ACHN (cell line): ENCODE measurements around the gene SH2D4B.

Experiments used
- DNase-seq: peaks from one replicate; pipeline ENCODE4 v3.0.0-alpha.2; 2015
- in situ Hi-C: cut with HindIII; loops from 2 replicates; pipeline ENCODE4 v1.10.0; 2017; ENCODE audit warnings: low sequenced_read_pairs, low pct_ligation_motif_present, low pct_unique_long_range_greater_than_20kb

Gene SH2D4B

DNA sequence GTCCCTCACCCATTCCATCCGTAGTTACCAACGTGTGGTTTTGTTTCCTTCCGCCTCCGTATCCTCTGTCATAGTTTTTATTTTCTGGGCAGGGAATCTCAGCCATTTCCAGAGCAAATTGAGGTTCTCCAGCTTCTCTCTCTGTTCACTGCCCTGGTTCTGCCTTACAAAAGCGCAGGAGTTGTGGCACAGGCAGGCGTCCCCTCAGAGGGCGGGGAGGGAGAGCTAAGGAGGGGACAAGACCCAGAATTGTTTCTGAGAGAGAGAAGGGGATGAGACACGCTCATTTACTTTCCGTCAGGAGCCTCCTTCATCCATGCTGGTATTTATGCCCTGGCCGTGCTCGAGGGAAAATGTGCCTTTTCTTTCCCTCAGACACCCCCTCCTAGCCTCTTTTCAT is 71.0 kb downstream of the SH2D4B start:
- in situ Hi-C loops, result no loop called here
- DNase-seq, result no peak

DNA sequence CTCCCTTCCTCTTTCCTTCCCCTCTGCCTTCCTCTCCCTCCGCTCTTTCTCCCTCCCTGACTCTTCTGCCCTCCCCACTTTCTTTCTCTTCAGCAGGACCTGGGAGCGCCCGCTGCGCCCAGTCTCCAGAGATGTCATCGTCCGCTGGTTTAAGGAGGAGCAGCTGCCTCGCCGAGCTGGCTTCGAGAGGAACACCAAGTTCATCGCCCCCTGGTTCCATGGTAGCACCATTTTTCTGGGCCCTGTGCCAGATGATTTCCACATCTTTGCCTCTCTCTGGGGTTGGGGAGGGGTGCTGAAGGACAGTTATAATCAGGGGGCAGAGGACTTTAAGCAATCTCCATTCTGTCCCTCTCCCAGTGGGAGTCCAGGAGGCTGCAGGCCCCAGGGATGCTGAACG is 71.6 kb downstream of the SH2D4B start:
- in situ Hi-C loops, result no loop called here
- no peak for DNase-seq

DNA sequence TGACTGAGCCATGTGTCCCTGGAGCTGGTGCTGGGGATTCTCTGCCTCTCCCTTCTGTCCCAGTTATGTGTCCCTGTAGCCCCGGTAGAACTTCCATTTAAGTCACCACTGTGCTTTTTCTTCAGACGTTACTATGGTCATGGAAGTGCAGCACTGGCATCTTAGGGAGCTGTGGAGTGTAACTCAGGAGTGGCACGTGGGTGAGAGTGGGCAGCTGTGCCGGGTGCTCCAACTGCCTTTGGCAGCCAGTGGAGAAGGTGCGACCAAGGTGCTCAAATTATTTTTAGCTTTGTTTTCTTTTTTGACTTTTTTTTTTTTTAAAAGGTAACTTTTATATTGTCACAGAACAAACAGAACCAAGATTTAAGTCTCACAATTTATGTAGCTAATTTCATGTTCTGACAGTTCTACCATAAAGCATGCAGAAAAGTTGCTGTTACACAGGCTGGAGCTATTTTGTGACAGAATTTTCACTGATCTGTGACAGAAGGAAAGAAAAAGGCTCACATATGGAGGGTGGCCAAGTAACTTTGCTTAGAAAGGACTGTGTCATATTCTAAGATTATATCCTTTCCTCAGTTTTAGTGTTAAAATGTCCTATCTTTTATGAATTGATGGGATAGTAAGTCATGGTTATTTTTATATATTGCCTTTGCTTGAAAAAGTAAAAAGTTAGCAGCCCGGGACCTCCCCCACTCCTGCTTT is 73.9 kb downstream of the SH2D4B start:
- in situ Hi-C loops, result no loop called here
- no peak for DNase-seq

DNA sequence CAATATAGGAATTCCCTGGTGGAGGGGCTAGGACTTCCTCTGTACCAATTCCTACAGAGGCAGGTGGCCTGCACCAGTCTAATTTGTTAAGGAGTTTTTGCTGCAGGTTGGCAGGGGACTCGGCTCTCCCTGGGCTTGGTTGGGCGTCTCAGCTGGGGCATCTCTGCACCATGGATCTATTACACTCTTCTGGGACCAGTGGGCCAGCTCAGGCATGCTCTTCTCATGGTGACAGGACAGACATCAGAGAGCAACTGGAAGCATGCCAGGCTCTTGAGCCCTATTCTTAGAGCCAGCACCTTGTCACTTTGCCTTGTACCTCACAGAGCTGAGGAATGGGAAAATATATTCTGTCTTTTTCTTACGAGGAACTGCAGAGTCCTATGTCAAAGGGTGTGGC is 74.6 kb downstream of the SH2D4B start:
- DNase-seq, result no peak
- in situ Hi-C loops, result no loop called here

DNA sequence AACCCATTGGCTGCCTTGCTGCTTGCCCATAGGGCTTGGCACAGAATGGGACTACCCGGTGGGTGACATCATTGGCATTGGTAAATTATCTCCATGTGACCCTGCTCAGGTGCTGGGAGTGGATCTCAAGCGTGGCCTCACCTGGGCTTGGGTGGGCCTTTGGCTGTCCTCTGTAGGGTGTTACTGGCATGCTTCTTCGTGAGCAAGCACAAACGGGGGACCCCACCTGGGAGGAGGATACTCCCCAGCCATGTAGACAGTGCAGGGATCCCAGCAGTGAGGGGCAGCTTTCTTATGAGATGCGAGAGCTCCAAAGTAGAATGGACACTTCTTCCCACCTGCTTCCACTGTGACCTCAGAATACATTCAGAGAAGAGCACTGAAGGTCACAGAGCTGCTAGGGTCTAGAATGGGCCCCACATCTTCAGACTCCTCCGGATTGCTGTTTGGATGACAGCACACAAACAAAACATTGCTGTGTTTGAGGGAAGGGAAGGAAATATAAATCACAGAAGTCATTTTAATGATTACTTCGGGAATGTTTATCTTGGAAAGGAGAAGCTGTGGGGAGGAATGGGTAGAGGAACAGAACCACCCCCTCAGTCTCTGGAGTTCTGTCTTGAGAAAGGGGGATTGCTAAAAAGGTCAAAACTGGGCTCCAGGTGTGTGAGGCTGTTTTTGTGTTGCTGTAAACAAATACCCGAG is 75.9 kb downstream of the SH2D4B start:
- in situ Hi-C loops, result no loop called here
- DNase-seq, result no peak

DNA sequence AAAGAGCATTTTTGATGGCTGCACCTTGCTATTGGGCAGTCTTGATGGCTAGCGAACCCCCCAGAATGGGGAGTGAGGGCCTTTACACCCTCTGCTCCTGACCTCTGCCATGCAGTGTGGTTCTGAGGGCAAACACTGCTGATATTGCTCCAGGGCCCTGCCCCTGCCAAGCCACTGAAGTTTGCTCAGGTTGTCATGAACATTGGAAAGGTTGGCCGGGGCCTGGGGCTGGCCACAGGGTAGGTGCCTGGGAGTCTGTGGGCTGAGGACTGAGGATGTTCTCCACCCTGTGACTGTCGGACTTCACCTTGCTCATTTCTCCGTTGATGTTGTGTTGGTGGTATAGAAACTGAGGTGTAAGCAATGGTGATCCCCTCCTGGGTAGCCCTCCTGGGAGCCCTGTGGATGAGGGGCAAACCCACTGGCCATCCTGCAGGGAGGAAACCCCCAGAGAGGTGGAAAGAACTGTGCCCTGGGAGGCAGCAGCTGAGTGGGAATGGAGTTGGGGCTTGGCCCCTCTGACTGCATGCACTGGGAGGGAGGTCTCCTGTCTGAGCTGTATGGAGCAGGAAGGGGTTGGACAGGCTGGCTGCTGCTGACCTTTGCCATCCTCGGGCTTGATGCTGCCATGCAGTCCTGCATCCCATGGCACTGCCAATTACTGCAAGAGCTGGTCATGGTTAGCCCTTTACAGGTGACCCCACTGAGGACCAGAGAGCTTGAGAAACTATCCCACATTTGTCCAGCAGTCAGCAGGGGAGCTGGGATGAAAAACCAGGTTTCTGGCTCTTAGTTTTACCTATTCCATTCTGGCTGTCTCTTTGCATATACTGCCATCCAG is 77.1 kb downstream of the SH2D4B start:
- DNase-seq, result no peak

DNA sequence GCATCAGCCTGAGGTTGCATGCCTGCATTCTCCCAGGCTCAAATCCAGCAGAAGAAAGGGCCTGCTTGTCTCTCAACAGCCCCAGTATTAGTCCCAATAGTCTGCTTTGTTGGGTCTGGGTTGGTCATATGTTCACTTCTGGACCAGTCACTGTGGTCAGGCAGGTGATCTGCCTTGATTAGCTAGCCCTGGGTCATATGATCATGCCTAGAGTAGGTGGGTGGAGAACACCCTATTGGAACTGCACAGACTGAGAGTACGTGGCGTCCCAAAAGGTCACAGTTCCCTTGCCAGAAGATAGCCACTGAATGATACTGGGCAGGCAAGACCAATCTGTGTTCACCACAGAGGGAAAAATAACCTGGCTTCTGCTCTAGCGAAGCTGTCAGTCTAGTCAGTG is 80.1 kb downstream of the SH2D4B start:
- in situ Hi-C loops, result no loop called here
- DNase-seq, result no peak

More for the DNA sequence above, 77.1 kb downstream of the SH2D4B start:
- in situ Hi-C loops, result no loop called here

DNA sequence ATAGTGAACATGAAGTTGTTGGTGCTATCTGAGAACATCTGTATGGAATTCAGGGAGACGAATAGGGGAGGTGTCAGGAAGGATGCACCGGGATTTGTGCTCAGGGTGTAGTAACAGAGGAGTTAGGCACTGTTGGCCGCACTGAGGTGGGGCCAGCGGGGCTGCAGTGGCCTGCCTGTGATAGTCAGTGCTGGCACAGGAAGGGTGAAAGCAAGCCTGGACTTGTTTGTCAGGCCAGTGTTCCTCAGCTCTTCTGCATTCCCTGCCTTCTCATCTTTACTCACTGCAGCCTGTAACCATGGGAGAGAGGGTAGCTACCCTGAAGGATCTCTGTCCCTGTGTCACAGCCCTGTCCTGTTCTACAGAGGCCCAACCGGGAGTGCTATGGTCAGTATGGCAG is 81.3 kb downstream of the SH2D4B start:
- in situ Hi-C loops, result no loop called here

DNA sequence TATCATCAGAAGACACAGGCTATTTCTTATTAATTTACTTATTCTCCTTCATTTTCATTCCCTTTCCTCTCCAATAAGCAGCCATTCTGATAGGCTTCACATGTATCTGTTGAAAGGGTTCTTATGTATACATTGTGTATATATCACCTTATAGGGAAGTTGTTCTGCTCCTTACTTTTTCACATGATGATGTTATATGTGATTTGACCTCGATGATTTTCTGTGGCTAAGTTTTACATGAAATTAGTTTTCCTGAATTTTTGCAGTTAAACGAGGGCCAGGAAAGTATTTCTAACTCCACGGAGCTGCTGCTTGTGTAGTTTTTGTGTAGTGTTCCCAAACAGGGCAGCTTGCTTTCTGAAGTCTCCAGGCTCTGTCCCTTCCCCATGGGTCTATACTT is 84.5 kb downstream of the SH2D4B start:
- in situ Hi-C loops, result no loop called here
- DNase-seq, result no peak

More for the DNA sequence above, 81.3 kb downstream of the SH2D4B start:
- DNase-seq, result no peak

DNA sequence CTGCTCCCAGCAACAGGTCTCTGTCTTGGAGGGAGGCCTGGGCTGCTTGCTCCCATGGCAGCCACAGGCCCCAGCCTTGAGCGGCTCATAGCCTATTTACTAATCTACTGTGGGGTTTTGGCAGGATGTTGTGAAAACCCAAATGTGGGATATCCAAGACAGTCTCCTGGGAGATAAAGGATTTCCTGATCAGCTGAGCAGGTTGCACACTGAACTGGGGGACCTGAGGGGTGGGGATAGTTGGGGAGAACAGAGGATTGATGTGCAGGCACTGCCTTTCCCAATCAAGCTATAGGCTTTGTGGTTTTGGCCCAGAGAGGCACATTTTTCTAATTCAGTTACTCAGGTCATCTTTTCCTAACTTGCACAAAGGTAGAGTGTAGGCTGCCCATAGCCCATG is 92.6 kb downstream of the SH2D4B start:
- in situ Hi-C loops, result no loop called here
- DNase-seq, result no peak

DNA sequence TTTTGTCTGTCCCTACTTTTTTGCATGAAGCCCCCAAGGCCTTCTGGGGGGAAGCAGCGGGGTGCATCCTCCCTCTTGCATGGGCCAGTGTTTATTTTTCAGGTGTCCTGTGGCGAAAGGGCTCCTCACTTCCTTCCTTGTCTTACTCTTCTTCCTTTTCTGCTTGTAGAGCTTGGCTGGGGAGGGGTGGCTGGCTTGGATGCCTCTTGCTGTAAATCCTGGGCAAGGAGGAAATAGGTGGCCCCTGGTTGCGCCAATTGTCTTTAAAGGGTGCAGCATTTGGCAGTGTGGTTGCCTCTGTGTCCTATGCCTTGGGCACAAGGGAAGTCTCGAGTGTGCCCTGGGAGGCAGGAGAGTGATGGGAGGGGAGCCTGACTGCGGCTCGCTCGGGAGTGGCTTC is 95.0 kb downstream of the SH2D4B start:
- in situ Hi-C loops, result no loop called here
- no peak for DNase-seq

DNA sequence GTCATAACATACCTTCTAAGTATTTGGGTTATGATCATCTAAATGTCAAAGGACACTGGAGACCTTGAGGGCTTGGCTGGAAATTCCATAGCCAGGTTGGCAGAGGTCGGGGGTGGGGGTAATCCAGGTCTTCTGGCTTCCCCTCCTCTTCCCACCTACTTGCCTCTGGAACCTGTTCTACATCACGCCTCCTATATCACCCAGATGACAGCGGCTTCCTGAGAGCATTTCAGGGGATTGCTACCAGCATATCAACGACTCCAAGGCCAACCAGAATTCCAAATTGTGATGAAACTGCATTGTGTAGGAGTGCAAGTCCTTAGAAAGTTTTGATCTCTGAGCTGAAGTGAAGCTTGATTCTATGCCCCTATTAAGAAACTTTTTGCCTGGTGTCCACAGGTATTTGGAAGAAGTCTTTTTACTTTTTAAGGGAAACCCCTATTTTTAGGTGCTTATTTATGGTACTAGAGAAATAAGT is 95.7 kb downstream of the SH2D4B start:
- DNase-seq, result no peak
- in situ Hi-C loops, result no loop called here

DNA sequence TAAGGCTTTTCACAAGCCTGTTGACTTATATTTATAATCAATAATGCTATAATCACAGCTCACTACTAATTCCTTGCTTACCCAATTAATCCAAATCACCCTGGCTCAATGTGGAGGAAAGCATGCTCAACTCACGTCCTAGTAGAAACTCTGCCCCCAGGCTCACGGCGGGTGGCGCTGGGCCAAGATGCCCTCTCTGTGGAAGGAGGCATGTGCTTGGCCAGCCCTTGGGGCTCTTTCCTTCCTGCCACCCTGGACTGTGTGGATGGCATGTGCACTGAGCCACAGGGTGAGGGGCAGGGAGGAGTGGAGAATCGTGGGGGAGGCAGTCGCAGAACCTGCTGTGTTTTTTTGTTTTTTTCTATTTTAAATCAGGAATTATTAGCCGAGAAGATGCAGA is 96.2 kb downstream of the SH2D4B start:
- in situ Hi-C loops, result no loop called here
- DNase-seq, result no peak

DNA sequence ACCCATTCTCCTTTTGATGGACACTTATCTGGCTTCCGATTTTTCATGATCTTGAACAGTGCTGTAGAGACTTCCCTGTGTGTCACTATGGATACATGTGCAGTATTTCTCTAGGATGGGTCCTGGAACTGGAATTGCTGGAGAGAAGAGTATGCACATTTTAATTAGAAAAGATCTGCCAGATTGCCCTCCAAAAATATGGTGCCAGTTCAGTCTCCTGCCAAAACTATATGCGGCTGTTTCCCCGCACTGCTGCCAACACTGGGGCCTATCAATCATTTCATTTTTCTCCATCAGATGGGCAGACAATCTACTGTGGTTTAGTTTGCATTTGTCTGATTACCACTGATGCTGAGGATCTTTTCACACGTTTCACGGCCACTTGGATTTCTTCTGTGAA is 105.0 kb downstream of the SH2D4B start:
- no peak for DNase-seq
- in situ Hi-C loops, result no loop called here

DNA sequence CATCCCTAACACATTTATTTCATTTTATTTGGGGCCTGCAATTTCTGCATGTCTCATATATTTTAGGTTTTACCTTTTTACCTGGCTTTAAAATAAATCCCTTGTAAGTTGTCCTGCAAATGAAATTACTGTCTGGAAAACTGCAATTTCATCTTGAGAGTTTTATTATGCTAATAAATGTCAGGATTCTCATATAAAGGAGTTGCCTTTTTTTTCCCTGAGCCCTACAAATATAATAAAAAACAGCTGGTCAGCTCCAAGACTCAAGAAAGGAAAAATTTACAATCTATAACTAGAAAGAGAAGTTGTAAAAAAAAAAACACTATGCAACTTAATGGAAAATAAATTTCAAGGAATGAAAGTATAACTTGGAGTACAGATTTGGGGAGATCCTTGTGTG is 108.7 kb downstream of the SH2D4B start:
- in situ Hi-C loops, result no loop called here
- DNase-seq, result no peak

DNA sequence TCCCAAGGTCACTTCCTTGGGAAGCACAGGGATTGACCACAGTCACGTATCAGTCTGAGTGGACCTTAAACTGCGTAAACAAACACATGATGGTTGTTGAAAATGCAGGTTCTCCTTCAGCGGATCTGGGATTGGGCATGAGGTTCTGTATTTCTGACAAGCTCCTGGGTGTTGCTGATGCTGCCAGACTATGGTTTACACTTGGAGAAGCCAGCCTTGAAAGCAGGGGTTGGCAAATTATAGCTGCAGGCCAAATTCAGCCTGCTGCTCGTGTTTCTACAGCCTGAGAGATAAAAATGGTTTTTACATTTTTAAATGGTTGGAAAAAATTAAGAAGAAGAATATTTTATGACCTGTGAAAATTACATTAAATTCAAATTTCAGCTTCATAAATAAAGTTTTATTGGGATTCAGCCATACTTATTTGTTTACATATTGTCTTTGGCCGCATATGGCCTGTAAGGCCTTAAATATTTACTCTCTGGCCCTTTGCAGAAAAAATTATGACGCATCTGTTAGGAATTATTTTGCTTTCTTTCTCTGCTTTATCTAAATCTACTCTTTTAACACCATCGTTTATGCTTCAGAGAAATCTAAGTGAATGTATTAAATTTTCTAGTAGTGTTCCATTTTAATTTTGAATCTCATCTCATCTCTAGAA is 109.6 kb downstream of the SH2D4B start:
- in situ Hi-C loops, result no loop called here
- DNase-seq, result no peak

DNA sequence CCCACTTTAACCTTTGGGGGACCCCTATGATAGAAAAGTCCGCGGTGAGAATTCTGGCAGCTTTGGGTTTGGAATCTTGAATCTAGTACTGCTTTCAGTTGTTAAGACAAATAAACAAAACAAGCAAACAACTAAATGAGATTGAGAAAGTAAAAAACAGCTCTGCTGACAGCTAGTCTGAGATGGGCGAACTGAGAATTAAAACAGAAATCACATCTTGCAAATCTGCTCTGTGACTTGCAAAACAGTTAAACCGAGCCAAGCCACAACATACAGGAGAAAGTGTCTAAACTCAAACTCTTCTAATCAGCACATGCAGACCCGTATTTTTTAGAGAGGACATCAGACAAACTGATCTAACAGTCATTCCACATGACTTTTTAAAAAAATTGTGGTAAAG is 110.4 kb downstream of the SH2D4B start:
- in situ Hi-C loops, result no loop called here

DNA sequence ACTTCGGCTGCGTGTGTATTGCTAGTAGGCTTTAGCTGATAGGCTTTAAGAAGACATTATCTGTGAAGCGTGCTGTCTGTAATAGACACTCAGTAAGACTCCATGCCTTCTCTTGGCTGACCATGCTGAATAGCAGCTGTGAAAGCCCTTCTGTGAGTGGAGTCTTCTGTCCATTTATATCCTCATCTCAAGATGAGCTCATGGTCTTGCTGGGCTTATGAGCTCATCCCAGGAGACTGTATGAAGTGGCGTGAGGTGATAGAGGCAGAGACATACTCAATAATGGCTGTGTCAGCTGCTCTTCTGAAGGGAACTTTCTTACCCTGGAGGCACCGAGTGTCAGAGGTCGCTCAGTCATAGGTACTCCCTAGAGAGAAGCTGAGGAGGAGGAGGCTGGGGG is 111.5 kb downstream of the SH2D4B start:
- in situ Hi-C loops, result no loop called here
- DNase-seq, result no peak

More for the DNA sequence above, 110.4 kb downstream of the SH2D4B start:
- no peak for DNase-seq

DNA sequence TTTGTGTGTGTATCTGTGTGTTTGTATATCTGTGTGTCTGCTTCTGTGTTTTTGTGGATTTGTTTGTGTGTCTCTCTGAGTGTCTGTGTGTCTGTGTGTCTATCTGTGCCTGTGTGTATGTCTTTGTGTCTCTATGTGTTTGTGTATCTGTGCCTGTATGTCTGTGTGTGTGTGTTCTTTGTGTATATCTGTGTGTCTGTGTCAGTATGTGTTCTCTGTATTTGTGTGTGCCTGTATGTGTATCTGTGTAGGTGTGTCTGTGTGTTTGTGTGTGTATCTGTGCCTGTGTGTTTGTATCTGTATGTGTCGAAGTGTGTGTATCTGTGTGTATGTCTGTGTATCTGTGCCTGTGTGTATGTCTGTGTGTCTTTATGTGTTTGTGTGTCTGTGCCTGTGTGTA is 118.2 kb downstream of the SH2D4B start:
- in situ Hi-C loops, result no loop called here
- DNase-seq, result no peak
